ENCODE data around the gene WNT6.
"Not testable (repeated sequence)": the region's sequence is repeated elsewhere in the genome, so short reads cannot be mapped to it uniquely, and the experiment has no call there.

DNA sequence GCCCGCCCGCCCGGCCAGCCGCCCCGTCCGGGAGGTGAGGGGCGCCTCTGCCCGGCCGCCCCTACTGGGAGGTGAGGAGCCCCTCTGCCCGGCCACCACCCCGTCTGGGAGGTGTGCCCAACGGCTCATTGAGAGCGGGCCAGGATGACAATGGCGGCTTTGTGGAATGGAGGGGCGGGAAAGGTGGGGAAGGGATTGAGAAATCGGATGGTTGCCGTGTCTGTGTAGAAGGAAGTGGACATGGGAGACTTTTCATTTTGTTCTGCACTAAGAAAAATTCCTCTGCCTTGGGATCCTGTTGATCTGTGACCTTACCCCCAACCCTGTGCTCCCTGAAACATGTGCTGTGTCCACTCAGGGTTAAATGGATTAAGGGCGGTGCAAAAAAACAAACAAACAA is 12.6 kb upstream of the WNT6 start:
- TF ChIP-seq, protein P1, sequence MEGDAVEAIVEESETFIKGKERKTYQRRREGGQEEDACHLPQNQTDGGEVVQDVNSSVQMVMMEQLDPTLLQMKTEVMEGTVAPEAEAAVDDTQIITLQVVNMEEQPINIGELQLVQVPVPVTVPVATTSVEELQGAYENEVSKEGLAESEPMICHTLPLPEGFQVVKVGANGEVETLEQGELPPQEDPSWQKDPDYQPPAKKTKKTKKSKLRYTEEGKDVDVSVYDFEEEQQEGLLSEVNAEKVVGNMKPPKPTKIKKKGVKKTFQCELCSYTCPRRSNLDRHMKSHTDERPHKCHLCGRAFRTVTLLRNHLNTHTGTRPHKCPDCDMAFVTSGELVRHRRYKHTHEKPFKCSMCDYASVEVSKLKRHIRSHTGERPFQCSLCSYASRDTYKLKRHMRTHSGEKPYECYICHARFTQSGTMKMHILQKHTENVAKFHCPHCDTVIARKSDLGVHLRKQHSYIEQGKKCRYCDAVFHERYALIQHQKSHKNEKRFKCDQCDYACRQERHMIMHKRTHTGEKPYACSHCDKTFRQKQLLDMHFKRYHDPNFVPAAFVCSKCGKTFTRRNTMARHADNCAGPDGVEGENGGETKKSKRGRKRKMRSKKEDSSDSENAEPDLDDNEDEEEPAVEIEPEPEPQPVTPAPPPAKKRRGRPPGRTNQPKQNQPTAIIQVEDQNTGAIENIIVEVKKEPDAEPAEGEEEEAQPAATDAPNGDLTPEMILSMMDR (IDR thresholded peaks at IDR 0.05): not testable (repeated sequence)
- not testable (repeated sequence) for TF ChIP-seq ZFX (IDR thresholded peaks at IDR 0.05; ENCODE audit: borderline replicate concordance)
